Measurements from ENCODE around the gene CDKAL1.
"Not testable (repeated sequence)": the region's sequence is repeated elsewhere in the genome, so short reads cannot be mapped to it uniquely, and the experiment has no call there.

The CDKAL1 gene

GRCh38 chr6:20582586-20583443, 48.6 kb downstream of the CDKAL1 start:
- TF ChIP-seq, protein P1, sequence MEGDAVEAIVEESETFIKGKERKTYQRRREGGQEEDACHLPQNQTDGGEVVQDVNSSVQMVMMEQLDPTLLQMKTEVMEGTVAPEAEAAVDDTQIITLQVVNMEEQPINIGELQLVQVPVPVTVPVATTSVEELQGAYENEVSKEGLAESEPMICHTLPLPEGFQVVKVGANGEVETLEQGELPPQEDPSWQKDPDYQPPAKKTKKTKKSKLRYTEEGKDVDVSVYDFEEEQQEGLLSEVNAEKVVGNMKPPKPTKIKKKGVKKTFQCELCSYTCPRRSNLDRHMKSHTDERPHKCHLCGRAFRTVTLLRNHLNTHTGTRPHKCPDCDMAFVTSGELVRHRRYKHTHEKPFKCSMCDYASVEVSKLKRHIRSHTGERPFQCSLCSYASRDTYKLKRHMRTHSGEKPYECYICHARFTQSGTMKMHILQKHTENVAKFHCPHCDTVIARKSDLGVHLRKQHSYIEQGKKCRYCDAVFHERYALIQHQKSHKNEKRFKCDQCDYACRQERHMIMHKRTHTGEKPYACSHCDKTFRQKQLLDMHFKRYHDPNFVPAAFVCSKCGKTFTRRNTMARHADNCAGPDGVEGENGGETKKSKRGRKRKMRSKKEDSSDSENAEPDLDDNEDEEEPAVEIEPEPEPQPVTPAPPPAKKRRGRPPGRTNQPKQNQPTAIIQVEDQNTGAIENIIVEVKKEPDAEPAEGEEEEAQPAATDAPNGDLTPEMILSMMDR (conservative IDR thresholded peaks at IDR 0.05), result no peak
- H3K27ac ChIP-seq, result no peak overlapping the region

DNA sequence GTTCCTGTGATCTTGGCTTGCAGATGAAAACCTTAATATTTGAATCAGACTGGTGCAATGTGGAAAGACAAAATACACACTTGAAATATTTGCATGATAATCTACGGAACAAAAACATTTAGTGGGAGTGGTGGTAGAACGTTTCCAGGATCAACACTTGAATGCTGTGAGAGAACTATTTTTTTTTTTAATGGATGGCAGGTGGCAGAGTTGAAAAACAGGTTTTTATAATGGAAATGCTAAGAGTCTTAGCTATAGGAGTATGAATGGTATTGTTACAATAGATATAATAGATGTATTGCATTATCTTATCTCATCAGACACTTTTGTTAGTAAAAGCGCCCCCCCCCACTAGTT, 49.2 kb downstream of the CDKAL1 start:
- TF ChIP-seq, protein P1 (conservative IDR thresholded peaks at IDR 0.05), result no peak
- no peak overlapping the region for H3K27ac ChIP-seq

DNA sequence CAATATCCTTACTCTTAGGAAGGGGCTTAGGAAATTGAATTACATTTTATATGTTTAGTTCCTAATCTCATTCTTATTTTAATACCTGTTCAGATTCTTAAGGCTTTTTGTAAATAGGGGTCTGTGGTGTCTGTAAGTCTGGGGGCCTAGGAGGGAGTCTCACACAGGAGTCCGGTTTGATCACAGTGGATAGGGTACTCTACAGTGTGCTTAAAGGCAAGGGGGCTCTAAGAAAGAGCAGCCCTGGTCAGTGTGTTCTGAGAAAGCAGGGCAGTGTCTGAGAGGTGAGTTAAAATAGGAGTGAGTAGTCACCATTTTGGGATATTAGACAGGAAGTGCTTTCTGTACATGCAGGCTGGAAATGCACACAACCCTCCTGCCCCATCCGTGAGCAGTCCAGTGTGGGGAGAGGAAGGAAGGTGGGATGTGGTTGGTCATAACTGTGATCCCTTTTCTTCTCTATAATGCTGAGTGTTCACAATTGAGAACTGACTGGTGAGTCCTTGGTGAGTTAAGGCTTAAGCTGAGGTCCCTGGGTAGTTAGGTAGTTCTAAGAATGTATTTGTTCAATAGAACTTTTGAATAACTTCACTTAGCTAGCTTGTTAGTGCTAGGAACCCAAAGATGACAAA, 50.0 kb downstream of the CDKAL1 start:
- no peak overlapping the region for H3K27ac ChIP-seq
- TF ChIP-seq, protein P1 (conservative IDR thresholded peaks at IDR 0.05), result no peak

DNA sequence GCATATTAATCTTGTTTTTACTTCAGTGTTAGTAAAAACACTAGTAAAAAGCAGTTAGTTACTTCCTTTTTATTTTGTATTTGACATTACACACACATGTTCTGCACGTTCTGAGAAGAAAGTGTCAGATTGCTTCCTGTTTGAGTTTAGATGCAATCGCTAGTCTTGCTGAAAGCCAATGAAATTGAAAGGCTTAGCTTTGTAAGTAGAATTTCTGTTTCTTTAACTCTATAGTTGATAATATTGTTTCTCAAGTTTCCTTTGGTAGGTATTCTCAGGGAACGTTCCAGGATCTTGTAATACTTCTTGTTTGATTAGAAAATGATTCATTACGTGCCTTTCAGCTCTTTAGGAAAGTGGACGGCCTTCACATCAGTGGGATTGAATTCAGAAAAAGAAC, 55.0 kb downstream of the CDKAL1 start:
- peak overlapping the region; percentile 50 for H3K27ac ChIP-seq

DNA sequence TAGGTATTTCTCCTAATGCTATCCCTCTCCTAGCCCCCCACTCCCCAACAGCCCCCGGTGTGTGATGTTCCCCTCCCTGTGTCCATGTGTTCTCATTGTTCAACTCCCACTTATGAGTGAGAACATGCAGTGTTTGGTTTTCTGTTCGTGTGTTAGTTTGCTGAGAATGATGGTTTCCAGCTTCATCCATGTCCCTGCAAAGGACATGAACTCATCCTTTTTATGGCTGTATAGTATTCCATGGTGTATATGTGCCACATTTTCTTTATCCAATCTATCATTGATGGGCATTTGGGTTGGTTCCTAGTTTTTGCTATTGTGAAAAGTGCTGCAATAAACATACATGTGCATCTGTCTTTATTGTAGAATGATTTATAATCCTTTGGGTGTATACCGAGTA, 56.2 kb downstream of the CDKAL1 start:
- H3K27ac ChIP-seq, result peak overlapping the region; percentile 50

More for the DNA sequence above, 55.0 kb downstream of the CDKAL1 start:
- TF ChIP-seq, protein P1 (conservative IDR thresholded peaks at IDR 0.05), result no peak

- H3K27ac ChIP-seq, result not testable (repeated sequence)
These were observed 60.1 kb downstream of the CDKAL1 start for GRCh38 chr6:20594299-20594853.

GRCh38 chr6:20599302-20600051, 65.2 kb downstream of the CDKAL1 start:
- TF ChIP-seq, protein P1 (conservative IDR thresholded peaks at IDR 0.05), result no peak
- H3K27ac ChIP-seq, result no peak overlapping the region

- TF ChIP-seq, protein P1 (conservative IDR thresholded peaks at IDR 0.05), result no peak
- no peak overlapping the region for H3K27ac ChIP-seq
These were observed 66.6 kb downstream of the CDKAL1 start for GRCh38 chr6:20600831-20601230.
